Measurements from ENCODE around the gene APOC3.
"Not testable (repeated sequence)": the region's sequence is repeated elsewhere in the genome, so short reads cannot be mapped to it uniquely, and the experiment has no call there.

Gene APOC3

DNA sequence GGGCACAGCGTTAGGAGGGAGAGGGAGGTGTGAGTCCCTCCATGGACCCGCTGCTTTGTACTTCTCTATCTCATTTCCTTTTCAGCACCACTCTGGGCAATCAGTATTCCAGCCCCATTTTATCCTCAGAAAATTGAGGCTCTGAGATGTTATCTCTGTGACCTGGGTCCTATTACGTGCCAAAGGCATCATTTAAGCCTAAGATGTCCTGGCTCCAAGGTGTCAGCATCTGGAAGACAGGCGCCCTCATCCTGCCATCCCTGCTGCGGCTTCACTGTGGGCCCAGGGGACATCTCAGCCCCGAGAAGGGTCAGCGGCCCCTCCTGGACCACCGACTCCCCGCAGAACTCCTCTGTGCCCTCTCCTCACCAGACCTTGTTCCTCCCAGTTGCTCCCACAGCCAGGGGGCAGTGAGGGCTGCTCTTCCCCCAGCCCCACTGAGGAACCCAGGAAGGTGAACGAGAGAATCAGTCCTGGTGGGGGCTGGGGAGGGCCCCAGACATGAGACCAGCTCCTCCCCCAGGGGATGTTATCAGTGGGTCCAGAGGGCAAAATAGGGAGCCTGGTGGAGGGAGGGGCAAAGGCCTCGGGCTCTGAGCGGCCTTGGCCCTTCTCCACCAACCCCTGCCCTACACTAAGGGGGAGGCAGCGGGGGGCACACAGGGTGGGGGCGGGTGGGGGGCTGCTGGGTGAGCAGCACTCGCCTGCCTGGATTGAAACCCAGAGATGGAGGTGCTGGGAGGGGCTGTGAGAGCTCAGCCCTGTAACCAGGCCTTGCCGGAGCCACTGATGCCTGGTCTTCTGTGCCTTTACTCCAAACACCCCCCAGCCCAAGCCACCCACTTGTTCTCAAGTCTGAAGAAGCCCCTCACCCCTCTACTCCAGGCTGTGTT lies 829 bp upstream of the APOC3 start:
- Histone ChIP-seq H3K4me1 (ENCODE audit: control insufficient read depth in 2 of 2, insufficient read depth in 2 of 2, low read length in 2 of 2) (no peaks in the 10 kb centered on the region), H3K9ac (ENCODE audit: low read depth in 1 of 2, low read length in 2 of 2) (no peak overlapping the region), H3K36me3 (ENCODE audit: control insufficient read depth in 2 of 2, insufficient read depth in 2 of 2, low read length in 2 of 2) (no peaks in the 10 kb centered on the region), H3K4me3 (ENCODE audit: low read length in 2 of 2) (no peak overlapping the region), H3K27ac (ENCODE audit: low read depth in 2 of 2, low read length in 2 of 2) (no peak overlapping the region), H3K27me3 (ENCODE audit: control insufficient read depth in 2 of 2, insufficient read depth in 2 of 2, low read length in 2 of 2) (no peaks in the 10 kb centered on the region), H3K9me3 (ENCODE audit: control insufficient read depth in 2 of 2, low read length in 2 of 2) (no peaks in the 10 kb centered on the region)

DNA sequence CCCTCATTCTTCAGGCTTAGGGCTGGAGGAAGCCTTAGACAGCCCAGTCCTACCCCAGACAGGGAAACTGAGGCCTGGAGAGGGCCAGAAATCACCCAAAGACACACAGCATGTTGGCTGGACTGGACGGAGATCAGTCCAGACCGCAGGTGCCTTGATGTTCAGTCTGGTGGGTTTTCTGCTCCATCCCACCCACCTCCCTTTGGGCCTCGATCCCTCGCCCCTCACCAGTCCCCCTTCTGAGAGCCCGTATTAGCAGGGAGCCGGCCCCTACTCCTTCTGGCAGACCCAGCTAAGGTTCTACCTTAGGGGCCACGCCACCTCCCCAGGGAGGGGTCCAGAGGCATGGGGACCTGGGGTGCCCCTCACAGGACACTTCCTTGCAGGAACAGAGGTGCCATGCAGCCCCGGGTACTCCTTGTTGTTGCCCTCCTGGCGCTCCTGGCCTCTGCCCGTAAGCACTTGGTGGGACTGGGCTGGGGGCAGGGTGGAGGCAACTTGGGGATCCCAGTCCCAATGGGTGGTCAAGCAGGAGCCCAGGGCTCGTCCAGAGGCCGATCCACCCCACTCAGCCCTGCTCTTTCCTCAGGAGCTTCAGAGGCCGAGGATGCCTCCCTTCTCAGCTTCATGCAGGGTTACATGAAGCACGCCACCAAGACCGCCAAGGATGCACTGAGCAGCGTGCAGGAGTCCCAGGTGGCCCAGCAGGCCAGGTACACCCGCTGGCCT lies 641 bp downstream of the APOC3 start:
- Histone ChIP-seq H3K4me3 (ENCODE audit: low read length in 2 of 2) (no peak overlapping the region), H3K27ac (ENCODE audit: low read depth in 2 of 2, low read length in 2 of 2) (no peak overlapping the region), H3K9ac (ENCODE audit: low read depth in 1 of 2, low read length in 2 of 2) (no peak overlapping the region), H3K27me3 (ENCODE audit: control insufficient read depth in 2 of 2, insufficient read depth in 2 of 2, low read length in 2 of 2) (no peaks in the 10 kb centered on the region), H3K4me1 (ENCODE audit: control insufficient read depth in 2 of 2, insufficient read depth in 2 of 2, low read length in 2 of 2) (no peaks in the 10 kb centered on the region), H3K36me3 (ENCODE audit: control insufficient read depth in 2 of 2, insufficient read depth in 2 of 2, low read length in 2 of 2) (no peaks in the 10 kb centered on the region), H3K9me3 (ENCODE audit: control insufficient read depth in 2 of 2, low read length in 2 of 2) (no peaks in the 10 kb centered on the region)

DNA sequence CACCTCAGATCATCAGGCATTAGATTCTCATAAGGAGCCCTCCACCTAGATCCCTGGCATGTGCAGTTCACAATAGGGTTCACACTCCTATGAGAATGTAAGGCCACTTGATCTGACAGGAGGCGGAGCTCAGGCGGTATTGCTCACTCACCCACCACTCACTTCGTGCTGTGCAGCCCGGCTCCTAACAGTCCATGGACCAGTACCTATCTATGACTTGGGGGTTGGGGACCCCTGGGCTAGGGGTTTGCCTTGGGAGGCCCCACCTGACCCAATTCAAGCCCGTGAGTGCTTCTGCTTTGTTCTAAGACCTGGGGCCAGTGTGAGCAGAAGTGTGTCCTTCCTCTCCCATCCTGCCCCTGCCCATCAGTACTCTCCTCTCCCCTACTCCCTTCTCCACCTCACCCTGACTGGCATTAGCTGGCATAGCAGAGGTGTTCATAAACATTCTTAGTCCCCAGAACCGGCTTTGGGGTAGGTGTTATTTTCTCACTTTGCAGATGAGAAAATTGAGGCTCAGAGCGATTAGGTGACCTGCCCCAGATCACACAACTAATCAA lies 2.2 kb downstream of the APOC3 start:
- peaks cover 0 to 7% of the 10 kb centered on the region in 2 donors for H3K4me1 ChIP-seq (ENCODE audit: control insufficient read depth in 2 of 2, insufficient read depth in 2 of 2, low read length in 2 of 2)
- no peaks in the 10 kb centered on the region for H3K36me3 ChIP-seq (ENCODE audit: control insufficient read depth in 2 of 2, insufficient read depth in 2 of 2, low read length in 2 of 2)
- H3K27ac ChIP-seq (ENCODE audit: low read depth in 2 of 2, low read length in 2 of 2): no peak overlapping the region
- no peak overlapping the region for H3K4me3 ChIP-seq (ENCODE audit: low read length in 2 of 2)
- no peaks in the 10 kb centered on the region for H3K27me3 ChIP-seq (ENCODE audit: control insufficient read depth in 2 of 2, insufficient read depth in 2 of 2, low read length in 2 of 2)
- no peak overlapping the region for H3K9ac ChIP-seq (ENCODE audit: low read depth in 1 of 2, low read length in 2 of 2)
- no peaks in the 10 kb centered on the region for H3K9me3 ChIP-seq (ENCODE audit: control insufficient read depth in 2 of 2, low read length in 2 of 2)

DNA sequence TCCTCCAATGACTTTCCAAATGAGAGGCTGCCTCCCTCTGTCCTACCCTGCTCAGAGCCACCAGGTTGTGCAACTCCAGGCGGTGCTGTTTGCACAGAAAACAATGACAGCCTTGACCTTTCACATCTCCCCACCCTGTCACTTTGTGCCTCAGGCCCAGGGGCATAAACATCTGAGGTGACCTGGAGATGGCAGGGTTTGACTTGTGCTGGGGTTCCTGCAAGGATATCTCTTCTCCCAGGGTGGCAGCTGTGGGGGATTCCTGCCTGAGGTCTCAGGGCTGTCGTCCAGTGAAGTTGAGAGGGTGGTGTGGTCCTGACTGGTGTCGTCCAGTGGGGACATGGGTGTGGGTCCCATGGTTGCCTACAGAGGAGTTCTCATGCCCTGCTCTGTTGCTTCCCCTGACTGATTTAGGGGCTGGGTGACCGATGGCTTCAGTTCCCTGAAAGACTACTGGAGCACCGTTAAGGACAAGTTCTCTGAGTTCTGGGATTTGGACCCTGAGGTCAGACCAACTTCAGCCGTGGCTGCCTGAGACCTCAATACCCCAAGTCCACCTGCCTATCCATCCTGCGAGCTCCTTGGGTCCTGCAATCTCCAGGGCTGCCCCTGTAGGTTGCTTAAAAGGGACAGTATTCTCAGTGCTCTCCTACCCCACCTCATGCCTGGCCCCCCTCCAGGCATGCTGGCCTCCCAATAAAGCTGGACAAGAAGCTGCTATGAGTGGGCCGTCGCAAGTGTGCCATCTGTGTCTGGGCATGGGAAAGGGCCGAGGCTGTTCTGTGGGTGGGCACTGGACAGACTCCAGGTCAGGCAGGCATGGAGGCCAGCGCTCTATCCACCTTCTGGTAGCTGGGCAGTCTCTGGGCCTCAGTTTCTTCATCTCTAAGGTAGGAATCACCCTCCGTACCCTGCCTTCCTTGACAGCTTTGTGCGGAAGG lies 2.9 kb downstream of the APOC3 start:
- H3K36me3 ChIP-seq (ENCODE audit: control insufficient read depth in 2 of 2, insufficient read depth in 2 of 2, low read length in 2 of 2): no peaks in the 10 kb centered on the region

DNA sequence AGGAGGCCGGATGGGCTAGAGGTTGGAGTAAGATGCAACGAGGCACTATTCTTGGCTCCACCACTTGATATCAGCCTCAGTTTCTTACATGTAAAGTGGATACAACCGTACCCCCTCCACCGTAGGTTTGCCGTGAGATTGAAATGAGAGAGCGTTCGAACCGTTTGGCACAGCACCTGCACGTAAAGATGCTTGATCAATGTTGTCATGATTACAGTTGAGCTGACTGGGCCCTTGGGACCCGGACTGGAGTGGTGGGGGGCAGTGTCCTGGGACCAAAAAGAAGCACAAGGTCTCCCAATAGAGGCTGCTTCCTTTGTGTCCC lies 3.7 kb downstream of the APOC3 start:
- H3K9me3 ChIP-seq (ENCODE audit: control insufficient read depth in 2 of 2, low read length in 2 of 2): no peaks in the 10 kb centered on the region
- H3K4me1 ChIP-seq (ENCODE audit: control insufficient read depth in 2 of 2, insufficient read depth in 2 of 2, low read length in 2 of 2): peaks cover 0 to 7% of the 10 kb centered on the region in 2 donors
- no peaks in the 10 kb centered on the region for H3K36me3 ChIP-seq (ENCODE audit: control insufficient read depth in 2 of 2, insufficient read depth in 2 of 2, low read length in 2 of 2)
- no peak overlapping the region for H3K9ac ChIP-seq (ENCODE audit: low read depth in 1 of 2, low read length in 2 of 2)
- H3K27me3 ChIP-seq (ENCODE audit: control insufficient read depth in 2 of 2, insufficient read depth in 2 of 2, low read length in 2 of 2): no peaks in the 10 kb centered on the region
- H3K27ac ChIP-seq (ENCODE audit: low read depth in 2 of 2, low read length in 2 of 2): no peak overlapping the region
- H3K4me3 ChIP-seq (ENCODE audit: low read length in 2 of 2): no peak overlapping the region

More for the DNA sequence above, 2.9 kb downstream of the APOC3 start:
- no peaks in the 10 kb centered on the region for H3K9me3 ChIP-seq (ENCODE audit: control insufficient read depth in 2 of 2, low read length in 2 of 2)
- H3K9ac ChIP-seq (ENCODE audit: low read depth in 1 of 2, low read length in 2 of 2): no peak overlapping the region
- no peak overlapping the region for H3K27ac ChIP-seq (ENCODE audit: low read depth in 2 of 2, low read length in 2 of 2)
- H3K4me3 ChIP-seq (ENCODE audit: low read length in 2 of 2): no peak overlapping the region
- H3K4me1 ChIP-seq (ENCODE audit: control insufficient read depth in 2 of 2, insufficient read depth in 2 of 2, low read length in 2 of 2): peaks cover 0 to 7% of the 10 kb centered on the region in 2 donors
- no peaks in the 10 kb centered on the region for H3K27me3 ChIP-seq (ENCODE audit: control insufficient read depth in 2 of 2, insufficient read depth in 2 of 2, low read length in 2 of 2)

DNA sequence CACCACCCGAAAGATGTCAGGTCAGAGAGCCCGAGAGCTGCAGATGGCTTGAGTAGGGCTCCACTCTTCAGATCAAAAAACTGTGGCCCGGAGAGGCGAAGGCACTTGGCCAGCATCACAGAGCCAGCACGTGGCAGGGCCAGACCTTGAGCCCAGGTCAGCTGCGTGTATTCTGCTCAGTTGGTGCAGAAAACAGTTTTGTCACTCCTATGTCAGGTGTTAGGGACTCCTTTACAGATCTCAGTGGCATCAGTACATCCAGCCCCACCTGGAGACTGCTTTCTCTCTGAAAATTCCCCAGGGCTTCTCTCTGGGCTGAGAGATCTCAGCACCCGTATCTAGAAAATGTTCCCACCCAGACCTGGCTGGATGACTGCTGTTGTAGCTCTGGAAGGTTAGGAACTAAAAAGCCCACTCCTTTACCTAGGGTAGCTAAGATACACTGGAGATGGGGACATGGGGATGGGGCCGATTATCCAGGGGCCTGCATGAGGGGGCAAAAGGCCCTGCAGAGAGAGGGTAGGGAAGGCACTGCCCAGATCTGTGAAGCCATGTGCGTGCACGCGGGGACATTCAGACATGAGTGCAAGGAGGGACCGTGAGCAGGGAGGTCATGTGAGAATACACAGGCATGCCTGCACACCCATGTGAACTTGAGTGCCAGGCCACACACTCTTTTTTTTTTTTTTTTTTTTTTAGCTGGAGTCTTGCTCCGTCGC lies 4.3 kb downstream of the APOC3 start:
- no peaks in the 10 kb centered on the region for H3K27me3 ChIP-seq (ENCODE audit: control insufficient read depth in 2 of 2, insufficient read depth in 2 of 2, low read length in 2 of 2)
- no peak overlapping the region for H3K9ac ChIP-seq (ENCODE audit: low read depth in 1 of 2, low read length in 2 of 2)
- no peaks in the 10 kb centered on the region for H3K36me3 ChIP-seq (ENCODE audit: control insufficient read depth in 2 of 2, insufficient read depth in 2 of 2, low read length in 2 of 2)
- H3K27ac ChIP-seq (ENCODE audit: low read depth in 2 of 2, low read length in 2 of 2): no peak overlapping the region
- peaks cover 0 to 7% of the 10 kb centered on the region in 2 donors for H3K4me1 ChIP-seq (ENCODE audit: control insufficient read depth in 2 of 2, insufficient read depth in 2 of 2, low read length in 2 of 2)
- H3K4me3 ChIP-seq (ENCODE audit: low read length in 2 of 2): no peak overlapping the region
- no peaks in the 10 kb centered on the region for H3K9me3 ChIP-seq (ENCODE audit: control insufficient read depth in 2 of 2, low read length in 2 of 2)

DNA sequence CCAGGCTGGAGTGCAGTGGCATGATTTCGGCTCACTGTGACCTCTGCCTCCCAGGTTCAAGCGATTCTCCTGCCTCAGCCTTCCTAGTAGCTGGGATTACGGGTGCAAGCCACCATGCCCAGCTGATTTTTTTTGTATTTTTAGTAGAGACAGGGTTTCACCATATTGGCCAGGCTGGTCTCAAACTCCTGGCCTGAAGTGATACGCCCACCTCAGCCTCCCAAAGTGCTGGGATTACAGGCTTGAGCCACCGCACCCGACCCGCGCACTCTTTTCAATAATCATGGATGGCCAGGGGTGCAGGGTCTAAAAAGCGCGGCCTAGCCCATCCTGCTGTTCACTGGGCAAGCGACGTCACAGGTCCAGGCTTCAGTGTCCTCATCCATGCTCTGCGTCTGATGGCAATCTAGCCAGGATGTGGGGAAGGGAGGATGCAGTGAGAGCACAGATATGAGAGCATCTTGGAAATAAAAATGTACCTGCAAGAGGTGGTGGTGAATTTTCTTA lies 4.9 kb downstream of the APOC3 start:
- not testable (repeated sequence) for H3K36me3 ChIP-seq (ENCODE audit: control insufficient read depth in 2 of 2, insufficient read depth in 2 of 2, low read length in 2 of 2); H3K4me3 ChIP-seq (ENCODE audit: low read length in 2 of 2); H3K27ac ChIP-seq (ENCODE audit: low read depth in 2 of 2, low read length in 2 of 2); H3K9me3 ChIP-seq (ENCODE audit: control insufficient read depth in 2 of 2, low read length in 2 of 2); H3K9ac ChIP-seq (ENCODE audit: low read depth in 1 of 2, low read length in 2 of 2); H3K4me1 ChIP-seq (ENCODE audit: control insufficient read depth in 2 of 2, insufficient read depth in 2 of 2, low read length in 2 of 2); H3K27me3 ChIP-seq (ENCODE audit: control insufficient read depth in 2 of 2, insufficient read depth in 2 of 2, low read length in 2 of 2)

DNA sequence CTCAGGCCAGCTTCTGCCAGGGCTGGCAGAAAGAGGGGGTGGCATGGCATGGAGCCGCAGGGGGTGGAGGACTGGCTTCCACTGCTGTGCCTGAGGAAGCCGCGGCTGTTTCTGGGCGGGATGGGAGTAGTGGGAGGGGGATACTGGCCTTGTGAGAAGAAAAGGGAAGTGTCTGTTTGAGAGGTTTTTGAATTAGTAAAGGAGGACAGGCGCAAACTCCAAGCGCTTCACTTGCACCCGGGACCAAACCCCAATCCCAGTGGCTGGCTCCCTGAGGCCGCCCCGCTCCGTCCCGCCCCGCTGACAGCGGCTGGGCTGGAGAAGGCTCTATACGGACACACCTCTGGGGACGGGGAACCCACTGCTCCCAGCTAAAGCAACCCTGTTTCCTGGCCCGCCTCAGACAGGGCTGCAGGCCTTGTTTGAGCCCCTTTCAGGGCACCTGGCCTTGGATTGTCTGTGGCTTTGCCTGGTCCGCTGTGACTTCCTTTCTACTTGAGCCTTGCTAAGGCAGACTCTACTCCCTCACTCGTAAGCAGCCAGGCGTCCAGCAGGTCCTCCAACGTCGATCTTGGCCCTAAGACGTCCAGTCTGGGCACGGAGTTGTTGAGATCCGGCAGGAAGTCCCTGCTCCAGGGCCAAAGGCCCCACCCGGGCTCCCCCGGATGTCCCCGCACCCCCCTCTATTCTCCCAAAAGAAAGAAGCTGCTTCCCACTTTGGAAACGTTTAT lies 5.5 kb downstream of the APOC3 start:
- Histone ChIP-seq H3K27ac (ENCODE audit: low read depth in 2 of 2, low read length in 2 of 2) (peak overlapping the region; percentile 24 to 64), H3K9ac (ENCODE audit: low read depth in 1 of 2, low read length in 2 of 2) (peak overlapping the region in 1 of 2 donors; percentile 5), H3K27me3 (ENCODE audit: control insufficient read depth in 2 of 2, insufficient read depth in 2 of 2, low read length in 2 of 2) (no peaks in the 10 kb centered on the region), H3K4me1 (ENCODE audit: control insufficient read depth in 2 of 2, insufficient read depth in 2 of 2, low read length in 2 of 2) (peaks cover 0 to 7% of the 10 kb centered on the region in 2 donors), H3K4me3 (ENCODE audit: low read length in 2 of 2) (peak overlapping the region in 1 of 2 donors; percentile 59), H3K9me3 (ENCODE audit: control insufficient read depth in 2 of 2, low read length in 2 of 2) (no peaks in the 10 kb centered on the region), H3K36me3 (ENCODE audit: control insufficient read depth in 2 of 2, insufficient read depth in 2 of 2, low read length in 2 of 2) (no peaks in the 10 kb centered on the region)

All from mucosa of rectum (tissue), 2 donors.